Panc1 (cell line): ENCODE measurements around the gene HUS1B.

Source experiments
- CTCF ChIP-seq: fragments of 450-650 bp; IDR thresholded peaks from 2 replicates; pipeline ENCODE4 v1.5.1; 2017; ENCODE audit warnings: mild to moderate bottlenecking
- POLR2AphosphoS5 ChIP-seq: IDR thresholded peaks from 2 replicates; pipeline ENCODE4 v1.6.1; 2012; ENCODE audit warnings: mild to moderate bottlenecking, low read depth, low read length, moderate library complexity
- REST ChIP-seq, 2 experiments: IDR thresholded peaks; 2 replicates each; pipeline ENCODE4 v1.6.1; 2011 to 2012; ENCODE audit warnings: low read depth in 2 of 2, control low read depth in 1 of 2, low read length in 1 of 2, mild to moderate bottlenecking in 1 of 2, moderate library complexity in 1 of 2; ENCODE audit not compliant: insufficient read depth in 1 of 2
- SIN3A ChIP-seq: IDR thresholded peaks from 2 replicates; pipeline ENCODE4 v1.6.1; 2012; ENCODE audit warnings: low read depth, mild to moderate bottlenecking, low read length, moderate library complexity, borderline replicate concordance; ENCODE audit not compliant: insufficient read depth
- TCF7L2 ChIP-seq: IDR thresholded peaks from 2 replicates; pipeline ENCODE4 v1.6.1; 2011; ENCODE audit warnings: mild to moderate bottlenecking, low read depth, low read length, inconsistent platforms

- no peak; the same call in 1 of the 2 replicates for TF ChIP-seq CTCF
- TF ChIP-seq REST (IDR thresholded peaks at IDR 0.05; ENCODE audit: insufficient read depth in 1 of 2, low read depth in 2 of 2, low read length in 1 of 2): no peak
- TF ChIP-seq SIN3A: no peak
- no peak for TF ChIP-seq TCF7L2
- no peak for TF ChIP-seq POLR2AphosphoS5
Measured at GRCh38 chr6:701700-702479, 45.0 kb upstream of the HUS1B start.
